Measurements from ENCODE around the gene CYP11A1.
"Not testable (repeated sequence)": the region's sequence is repeated elsewhere in the genome, so short reads cannot be mapped to it uniquely, and the experiment has no call there.

The CYP11A1 gene

DNA sequence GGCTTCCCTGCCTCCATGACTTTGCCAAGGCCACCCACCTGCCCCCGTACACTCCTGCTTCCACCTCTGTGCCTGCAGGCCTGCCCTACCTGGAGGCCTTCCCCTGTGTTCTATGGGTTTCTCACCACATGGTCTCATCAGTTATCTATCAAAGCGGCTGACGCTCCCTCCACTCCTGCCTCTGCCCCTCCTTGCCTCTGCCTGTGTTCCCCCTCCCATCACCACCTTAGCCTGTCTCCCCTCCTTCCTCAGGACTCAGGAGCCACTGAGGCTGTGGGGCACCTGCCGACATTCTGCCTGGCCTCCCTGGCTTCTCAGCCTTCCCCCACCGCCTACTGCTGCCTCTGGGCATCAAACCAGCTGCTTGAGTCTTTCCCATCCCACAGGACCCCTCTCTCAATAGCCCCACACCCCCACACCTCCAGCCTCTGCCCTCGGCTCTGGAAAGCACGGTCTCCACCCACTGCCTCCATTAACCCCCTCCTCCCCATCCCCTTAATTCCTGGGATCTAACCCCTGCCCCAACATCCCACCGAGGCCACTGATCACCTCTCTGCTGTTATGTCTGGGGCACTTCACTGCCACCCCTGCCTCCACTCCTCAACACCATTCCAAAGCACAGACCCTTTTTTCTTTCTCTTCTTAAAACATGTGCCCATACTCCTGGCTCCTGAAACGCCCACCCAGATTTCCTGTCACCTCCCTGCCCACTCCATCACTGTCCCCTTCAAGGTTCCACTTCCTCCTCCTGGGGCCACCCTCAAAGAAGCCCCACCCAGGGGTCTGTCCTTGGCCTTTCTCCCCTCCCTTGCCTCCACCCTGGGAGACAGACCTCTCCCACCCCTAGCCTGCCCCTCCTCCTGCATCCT lies 24.4 kb upstream of the CYP11A1 start:
- ChIA-PET CTCF (interaction anchor here (1.2 to 6.2 kb wide), 5 partner anchors 7 to 379 kb away, joined by 3 to 95 read pairs (median 4); no protein-coding TSS in a partner anchor), POLR2A (interaction anchor here (3.3 to 3.7 kb wide), 2 partner anchors 7 to 11 kb away, joined by 17 read pairs; no protein-coding TSS in a partner anchor)
- DNase-seq (ENCODE audit: extremely low spot score) = no peak
- TF ChIP-seq, protein P1, sequence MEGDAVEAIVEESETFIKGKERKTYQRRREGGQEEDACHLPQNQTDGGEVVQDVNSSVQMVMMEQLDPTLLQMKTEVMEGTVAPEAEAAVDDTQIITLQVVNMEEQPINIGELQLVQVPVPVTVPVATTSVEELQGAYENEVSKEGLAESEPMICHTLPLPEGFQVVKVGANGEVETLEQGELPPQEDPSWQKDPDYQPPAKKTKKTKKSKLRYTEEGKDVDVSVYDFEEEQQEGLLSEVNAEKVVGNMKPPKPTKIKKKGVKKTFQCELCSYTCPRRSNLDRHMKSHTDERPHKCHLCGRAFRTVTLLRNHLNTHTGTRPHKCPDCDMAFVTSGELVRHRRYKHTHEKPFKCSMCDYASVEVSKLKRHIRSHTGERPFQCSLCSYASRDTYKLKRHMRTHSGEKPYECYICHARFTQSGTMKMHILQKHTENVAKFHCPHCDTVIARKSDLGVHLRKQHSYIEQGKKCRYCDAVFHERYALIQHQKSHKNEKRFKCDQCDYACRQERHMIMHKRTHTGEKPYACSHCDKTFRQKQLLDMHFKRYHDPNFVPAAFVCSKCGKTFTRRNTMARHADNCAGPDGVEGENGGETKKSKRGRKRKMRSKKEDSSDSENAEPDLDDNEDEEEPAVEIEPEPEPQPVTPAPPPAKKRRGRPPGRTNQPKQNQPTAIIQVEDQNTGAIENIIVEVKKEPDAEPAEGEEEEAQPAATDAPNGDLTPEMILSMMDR (IDR thresholded peaks at IDR 0.05; ENCODE audit: control extremely low read depth, extremely low read depth, low read depth, missing control alignments) = no peak

DNA sequence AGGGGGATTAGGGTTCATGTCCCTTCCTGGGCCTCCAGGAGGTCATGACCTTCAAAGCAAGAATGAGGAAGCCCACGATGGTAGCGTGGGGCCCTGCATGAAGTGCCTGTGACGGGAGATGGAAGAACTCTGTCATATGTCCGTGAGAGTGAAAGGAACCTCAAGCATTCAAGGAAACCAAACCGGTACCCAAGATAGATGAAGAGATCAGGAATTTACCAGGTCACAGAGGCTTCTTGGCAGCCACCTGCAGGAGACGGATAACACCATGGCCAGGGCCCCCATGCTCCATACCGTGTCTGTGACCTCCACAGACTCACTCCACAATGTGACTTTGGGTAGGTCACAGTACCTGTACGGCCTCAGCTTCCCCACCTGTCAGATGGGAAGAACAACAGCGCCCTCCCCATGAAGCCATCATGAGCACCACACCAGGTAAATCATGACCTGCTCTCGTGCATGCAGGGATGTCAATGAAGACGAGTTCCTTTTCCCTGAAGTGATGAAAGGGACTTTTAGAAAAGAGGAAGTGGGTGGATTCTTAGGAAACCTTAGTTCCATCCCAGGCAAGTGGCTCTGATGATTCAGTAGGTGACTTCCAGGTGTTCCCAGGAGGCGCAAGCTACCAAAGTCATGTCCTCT lies 23.3 kb upstream of the CYP11A1 start:
- ChIA-PET CTCF (interaction anchor here (1.0 to 1.8 kb wide), 5 partner anchors 10 to 46 kb away, joined by 3 to 5 read pairs (median 3); no protein-coding TSS in a partner anchor), POLR2A (no interaction called here)
- DNase-seq (ENCODE audit: extremely low spot score) = no peak
- TF ChIP-seq, protein P1 (IDR thresholded peaks at IDR 0.05; ENCODE audit: control extremely low read depth, extremely low read depth, low read depth, missing control alignments) = no peak

DNA sequence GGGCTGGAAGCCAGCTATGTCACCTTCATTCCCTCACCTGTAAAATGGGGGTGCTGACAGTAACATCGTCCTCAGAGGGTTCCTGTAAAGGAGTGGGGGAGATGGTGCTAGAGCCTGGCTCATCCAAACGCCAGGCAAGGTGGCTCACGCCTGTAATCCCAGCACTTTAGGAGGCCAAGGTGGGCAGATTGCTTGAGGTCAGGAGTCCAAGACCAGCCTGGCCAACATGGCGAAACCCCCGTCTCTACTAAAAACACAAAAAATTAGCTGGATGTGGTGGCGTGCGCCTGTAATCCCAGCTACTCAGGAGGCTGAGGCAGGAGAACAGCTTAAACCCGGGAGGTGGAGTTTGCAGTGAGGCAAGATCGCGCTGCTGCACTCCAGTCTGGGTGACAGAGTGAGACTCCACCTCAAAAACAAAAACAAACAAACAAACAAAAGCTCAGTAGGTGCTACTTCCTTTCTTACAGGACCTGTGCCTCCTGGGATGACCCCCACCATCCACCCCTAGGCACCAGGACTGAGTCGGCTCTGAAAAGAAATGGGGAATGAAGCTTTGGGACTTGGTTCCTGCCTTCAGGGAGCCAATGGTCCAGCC lies 22.7 kb upstream of the CYP11A1 start:
- CTCF ChIA-PET = interaction anchor here (1.0 to 2.4 kb wide), 7 partner anchors 11 to 99 kb away, joined by 3 to 14 read pairs (median 4); no protein-coding TSS in a partner anchor
- POLR2A ChIA-PET; DNase-seq (ENCODE audit: extremely low spot score): not testable (repeated sequence)

DNA sequence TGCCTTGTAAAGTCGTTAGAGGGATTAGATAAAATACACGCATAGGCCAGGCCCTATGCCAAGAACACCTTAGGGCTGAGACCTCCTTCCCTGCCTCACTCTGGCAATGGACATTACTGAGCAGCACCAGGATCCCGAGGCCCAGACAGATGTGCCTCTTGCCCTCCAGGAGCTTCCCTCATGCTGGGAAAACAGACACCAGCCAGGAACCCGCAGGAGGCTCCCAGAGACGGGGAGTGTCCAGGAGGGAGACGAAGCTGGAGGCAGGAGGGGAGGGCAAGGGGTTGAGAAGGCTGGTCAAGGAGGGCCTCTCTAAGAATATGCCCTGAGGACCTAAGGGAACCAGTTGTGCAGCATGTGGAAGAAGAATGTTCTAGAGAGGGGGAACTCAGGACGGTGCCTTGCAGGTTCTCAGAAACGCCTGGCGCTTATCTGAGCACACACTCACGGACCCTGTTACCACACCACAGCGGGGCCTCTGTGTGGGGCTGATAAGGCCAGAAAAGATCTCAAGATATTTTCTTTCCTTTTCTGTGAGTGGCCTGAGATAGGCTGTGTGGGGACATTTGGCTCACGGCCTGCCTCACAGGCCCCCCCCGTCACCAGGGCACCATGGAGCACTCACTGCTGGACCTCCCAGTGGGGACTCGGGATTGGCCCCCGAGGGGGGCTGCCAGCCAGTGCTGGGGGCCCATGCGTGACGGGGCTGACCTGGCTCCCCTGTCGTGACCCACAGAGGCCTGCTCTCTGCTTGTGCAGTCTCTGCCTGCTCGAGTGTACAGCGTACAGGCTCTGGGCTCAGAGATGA lies 22.0 kb upstream of the CYP11A1 start:
- TF ChIP-seq, protein P1 (IDR thresholded peaks at IDR 0.05; ENCODE audit: control extremely low read depth, extremely low read depth, low read depth, missing control alignments) = no peak
- CTCF ChIA-PET = interaction anchor here (0.9 to 2.4 kb wide), 9 partner anchors 11 to 242 kb away, joined by 3 to 14 read pairs (median 4); no protein-coding TSS in a partner anchor
- POLR2A ChIA-PET = interaction anchor here (1.5 kb wide), 1 partner anchor 14 kb away, joined by 7 read pairs; no protein-coding TSS in a partner anchor
- DNase-seq (ENCODE audit: extremely low spot score) = no peak

DNA sequence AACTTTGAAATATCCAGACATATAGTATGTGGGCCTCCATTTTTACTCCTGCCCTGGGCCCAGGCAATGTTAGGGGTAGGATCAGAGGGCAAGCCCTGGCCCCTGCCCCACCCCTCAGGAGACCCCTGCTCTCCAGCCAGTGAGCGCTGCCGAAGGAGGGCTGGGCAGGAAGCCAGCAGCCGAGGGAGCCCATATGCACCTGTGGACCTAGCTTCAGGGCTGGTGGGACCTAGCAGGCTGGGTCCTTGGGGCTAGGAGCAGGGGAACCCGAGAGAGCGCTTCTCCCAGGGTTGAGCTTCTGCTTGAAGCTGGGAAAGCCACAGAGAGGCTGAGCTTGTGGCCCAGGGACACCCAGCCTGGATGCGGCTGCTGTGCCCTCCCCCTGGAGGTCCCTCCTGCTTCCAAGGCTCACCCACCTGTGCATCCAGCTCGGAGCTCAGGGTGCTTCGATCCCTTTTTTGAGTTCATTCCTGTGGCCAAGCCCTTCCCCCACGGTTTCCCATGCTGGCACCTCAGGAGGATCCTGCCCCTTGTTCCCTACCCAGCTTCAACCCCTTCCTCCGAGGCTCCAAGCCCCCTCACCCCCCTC lies 21.0 kb upstream of the CYP11A1 start:
- POLR2A ChIA-PET = interaction anchor here (1.5 kb wide), 1 partner anchor 15 kb away, joined by 7 read pairs; no protein-coding TSS in a partner anchor
- CTCF ChIA-PET = interaction anchor here (0.9 to 2.4 kb wide), 9 partner anchors 12 to 243 kb away, joined by 3 to 14 read pairs (median 3); no protein-coding TSS in a partner anchor
- TF ChIP-seq, protein P1 (IDR thresholded peaks at IDR 0.05; ENCODE audit: control extremely low read depth, extremely low read depth, low read depth, missing control alignments) = no peak
- DNase-seq (ENCODE audit: extremely low spot score) = no peak
